B cell (primary cell): ENCODE data around the gene CREB5.

ENCODE experiments used
- EZH2 ChIP-seq: IDR thresholded peaks from 2 replicates; pipeline ENCODE4 v1.6.1; 2012; ENCODE audit warnings: borderline replicate concordance, low read depth, mild to moderate bottlenecking, moderate library complexity, low read length; ENCODE audit not compliant: insufficient read depth, poor library complexity, severe bottlenecking
- TF ChIP-seq, protein P1 (sequence below): fragments of 200-600 bp; IDR thresholded peaks from one replicate; pipeline ENCODE4 v1.8.0; 2022; ENCODE audit warnings: antibody characterized with exemption, mild to moderate bottlenecking

DNA sequence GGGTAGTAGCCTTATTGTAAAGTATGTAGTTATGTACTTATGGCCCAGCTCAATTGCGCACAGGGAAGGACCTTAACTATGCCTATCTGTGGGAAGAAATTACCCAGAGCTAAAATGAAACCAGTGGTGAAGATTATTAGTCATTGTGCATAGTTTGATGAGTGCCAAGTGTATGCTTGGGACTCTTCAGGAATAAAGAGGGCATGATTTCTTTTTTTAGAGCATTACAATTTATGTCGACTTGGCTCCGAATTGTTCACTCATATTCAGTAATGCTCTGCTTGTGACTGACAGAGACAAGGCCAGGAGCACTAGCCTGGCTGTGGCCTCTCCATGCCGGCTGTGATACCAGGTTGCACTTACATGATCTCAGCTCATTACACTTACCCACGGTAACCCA is 276.3 kb downstream of the CREB5 start:
- TF ChIP-seq, protein P1, sequence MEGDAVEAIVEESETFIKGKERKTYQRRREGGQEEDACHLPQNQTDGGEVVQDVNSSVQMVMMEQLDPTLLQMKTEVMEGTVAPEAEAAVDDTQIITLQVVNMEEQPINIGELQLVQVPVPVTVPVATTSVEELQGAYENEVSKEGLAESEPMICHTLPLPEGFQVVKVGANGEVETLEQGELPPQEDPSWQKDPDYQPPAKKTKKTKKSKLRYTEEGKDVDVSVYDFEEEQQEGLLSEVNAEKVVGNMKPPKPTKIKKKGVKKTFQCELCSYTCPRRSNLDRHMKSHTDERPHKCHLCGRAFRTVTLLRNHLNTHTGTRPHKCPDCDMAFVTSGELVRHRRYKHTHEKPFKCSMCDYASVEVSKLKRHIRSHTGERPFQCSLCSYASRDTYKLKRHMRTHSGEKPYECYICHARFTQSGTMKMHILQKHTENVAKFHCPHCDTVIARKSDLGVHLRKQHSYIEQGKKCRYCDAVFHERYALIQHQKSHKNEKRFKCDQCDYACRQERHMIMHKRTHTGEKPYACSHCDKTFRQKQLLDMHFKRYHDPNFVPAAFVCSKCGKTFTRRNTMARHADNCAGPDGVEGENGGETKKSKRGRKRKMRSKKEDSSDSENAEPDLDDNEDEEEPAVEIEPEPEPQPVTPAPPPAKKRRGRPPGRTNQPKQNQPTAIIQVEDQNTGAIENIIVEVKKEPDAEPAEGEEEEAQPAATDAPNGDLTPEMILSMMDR = no peak
- TF ChIP-seq EZH2 = no peak
